ENCODE data around the gene RPL13. TPM values are rescaled to one million over a fixed set of nuclear protein-coding genes. Genes with fewer than 3 reads are reported as not detected.
A peak's percentile ranks its signal among the peaks of the same experiment; 100 is the strongest.

Gene RPL13
- total and polyA plus RNA-seq, 10 of the 15 experiments (the other 5 are each of a cell fraction or from before 2014, with no cell fraction given): 386 to 9,428 (median 2,486) TPM

DNA sequence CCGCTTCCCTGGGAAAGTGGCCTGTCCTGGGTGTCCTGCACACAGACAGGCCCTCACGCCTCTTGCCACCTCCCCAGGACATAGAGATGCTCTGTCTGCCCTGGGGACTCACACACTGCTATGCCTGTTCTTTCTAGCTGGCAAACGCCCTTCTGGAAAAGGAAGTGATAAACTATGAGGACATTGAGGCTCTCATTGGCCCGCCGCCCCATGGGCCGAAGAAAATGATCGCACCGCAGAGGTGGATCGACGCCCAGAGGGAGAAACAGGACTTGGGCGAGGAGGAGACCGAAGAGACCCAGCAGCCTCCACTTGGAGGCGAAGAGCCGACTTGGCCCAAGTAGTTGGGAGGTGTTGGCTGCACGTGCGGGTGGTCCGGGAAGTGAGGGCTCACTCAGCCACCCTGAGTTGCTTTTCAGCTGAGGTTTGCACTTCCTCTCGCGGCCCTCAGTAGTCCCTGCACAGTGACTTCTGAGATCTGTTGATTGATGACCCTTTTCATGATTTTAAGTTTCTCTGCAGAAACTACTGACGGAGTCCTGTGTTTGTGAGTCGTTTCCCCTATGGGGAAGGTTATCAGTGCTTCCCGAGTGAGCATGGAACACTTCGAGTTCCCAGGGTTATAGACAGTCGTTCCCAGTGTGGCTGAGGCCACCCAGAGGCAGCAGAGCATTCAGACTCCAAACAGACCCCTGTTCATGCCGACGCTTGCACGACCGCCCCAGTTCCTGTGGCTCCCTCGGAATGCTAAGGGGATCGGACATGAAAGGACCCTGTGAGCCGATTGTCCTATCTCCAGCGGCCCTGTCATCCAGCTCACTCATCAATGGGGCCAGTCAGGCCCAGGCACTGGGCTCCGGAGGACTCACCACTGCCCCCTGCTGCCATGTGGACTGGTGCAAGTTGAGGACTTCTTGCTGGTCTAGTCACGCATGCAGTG is 3.5 kb upstream of the RPL13 start (continued):
- no peak for TF ChIP-seq TCF3 (IDR thresholded peaks at IDR 0.05; ENCODE audit: borderline replicate concordance, insufficient read depth, low read depth, low read length)
- no peak for TF ChIP-seq TAF1 (IDR thresholded peaks at IDR 0.05; ENCODE audit: borderline replicate concordance, low read depth, low read length)
- no peak for TF ChIP-seq EZH2 (IDR thresholded peaks at IDR 0.05; ENCODE audit: borderline replicate concordance, control insufficient read depth, low read depth, low read length)
- no peak for TF ChIP-seq BCL11A (IDR thresholded peaks at IDR 0.05; ENCODE audit: low read depth, low read length)
- TF ChIP-seq, protein P1, sequence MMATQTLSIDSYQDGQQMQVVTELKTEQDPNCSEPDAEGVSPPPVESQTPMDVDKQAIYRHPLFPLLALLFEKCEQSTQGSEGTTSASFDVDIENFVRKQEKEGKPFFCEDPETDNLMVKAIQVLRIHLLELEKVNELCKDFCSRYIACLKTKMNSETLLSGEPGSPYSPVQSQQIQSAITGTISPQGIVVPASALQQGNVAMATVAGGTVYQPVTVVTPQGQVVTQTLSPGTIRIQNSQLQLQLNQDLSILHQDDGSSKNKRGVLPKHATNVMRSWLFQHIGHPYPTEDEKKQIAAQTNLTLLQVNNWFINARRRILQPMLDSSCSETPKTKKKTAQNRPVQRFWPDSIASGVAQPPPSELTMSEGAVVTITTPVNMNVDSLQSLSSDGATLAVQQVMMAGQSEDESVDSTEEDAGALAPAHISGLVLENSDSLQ (IDR thresholded peaks at IDR 0.05): peak; percentile 43; the same call in 1 of the 2 replicates
- TF ChIP-seq, protein P2, sequence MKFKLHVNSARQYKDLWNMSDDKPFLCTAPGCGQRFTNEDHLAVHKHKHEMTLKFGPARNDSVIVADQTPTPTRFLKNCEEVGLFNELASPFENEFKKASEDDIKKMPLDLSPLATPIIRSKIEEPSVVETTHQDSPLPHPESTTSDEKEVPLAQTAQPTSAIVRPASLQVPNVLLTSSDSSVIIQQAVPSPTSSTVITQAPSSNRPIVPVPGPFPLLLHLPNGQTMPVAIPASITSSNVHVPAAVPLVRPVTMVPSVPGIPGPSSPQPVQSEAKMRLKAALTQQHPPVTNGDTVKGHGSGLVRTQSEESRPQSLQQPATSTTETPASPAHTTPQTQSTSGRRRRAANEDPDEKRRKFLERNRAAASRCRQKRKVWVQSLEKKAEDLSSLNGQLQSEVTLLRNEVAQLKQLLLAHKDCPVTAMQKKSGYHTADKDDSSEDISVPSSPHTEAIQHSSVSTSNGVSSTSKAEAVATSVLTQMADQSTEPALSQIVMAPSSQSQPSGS (IDR thresholded peaks at IDR 0.05; ENCODE audit: low read length): no peak
- TF ChIP-seq HDAC2 (IDR thresholded peaks at IDR 0.05): no peak
- no peak for TF ChIP-seq CREB1 (IDR thresholded peaks at IDR 0.05; ENCODE audit: low read depth)
- TF ChIP-seq RAD21 (IDR thresholded peaks at IDR 0.05; ENCODE audit: insufficient read depth, low read depth, low read length): peak; percentile 63
- TF ChIP-seq, protein P3, sequence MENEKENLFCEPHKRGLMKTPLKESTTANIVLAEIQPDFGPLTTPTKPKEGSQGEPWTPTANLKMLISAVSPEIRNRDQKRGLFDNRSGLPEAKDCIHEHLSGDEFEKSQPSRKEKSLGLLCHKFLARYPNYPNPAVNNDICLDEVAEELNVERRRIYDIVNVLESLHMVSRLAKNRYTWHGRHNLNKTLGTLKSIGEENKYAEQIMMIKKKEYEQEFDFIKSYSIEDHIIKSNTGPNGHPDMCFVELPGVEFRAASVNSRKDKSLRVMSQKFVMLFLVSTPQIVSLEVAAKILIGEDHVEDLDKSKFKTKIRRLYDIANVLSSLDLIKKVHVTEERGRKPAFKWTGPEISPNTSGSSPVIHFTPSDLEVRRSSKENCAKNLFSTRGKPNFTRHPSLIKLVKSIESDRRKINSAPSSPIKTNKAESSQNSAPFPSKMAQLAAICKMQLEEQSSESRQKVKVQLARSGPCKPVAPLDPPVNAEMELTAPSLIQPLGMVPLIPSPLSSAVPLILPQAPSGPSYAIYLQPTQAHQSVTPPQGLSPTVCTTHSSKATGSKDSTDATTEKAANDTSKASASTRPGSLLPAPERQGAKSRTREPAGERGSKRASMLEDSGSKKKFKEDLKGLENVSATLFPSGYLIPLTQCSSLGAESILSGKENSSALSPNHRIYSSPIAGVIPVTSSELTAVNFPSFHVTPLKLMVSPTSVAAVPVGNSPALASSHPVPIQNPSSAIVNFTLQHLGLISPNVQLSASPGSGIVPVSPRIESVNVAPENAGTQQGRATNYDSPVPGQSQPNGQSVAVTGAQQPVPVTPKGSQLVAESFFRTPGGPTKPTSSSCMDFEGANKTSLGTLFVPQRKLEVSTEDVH (IDR thresholded peaks at IDR 0.05; ENCODE audit: low read depth, partially characterized antibody): no peak
- TF ChIP-seq YY1 (IDR thresholded peaks at IDR 0.05; ENCODE audit: low read depth, low read length): peak; percentile 39; the same call in 1 of the 2 replicates
- no peak for TF ChIP-seq SMAD5 (IDR thresholded peaks at IDR 0.05; ENCODE audit: low read depth)
- no peak for TF ChIP-seq KLF5 (IDR thresholded peaks at IDR 0.05; ENCODE audit: partially characterized antibody)
- TF ChIP-seq, protein P4, sequence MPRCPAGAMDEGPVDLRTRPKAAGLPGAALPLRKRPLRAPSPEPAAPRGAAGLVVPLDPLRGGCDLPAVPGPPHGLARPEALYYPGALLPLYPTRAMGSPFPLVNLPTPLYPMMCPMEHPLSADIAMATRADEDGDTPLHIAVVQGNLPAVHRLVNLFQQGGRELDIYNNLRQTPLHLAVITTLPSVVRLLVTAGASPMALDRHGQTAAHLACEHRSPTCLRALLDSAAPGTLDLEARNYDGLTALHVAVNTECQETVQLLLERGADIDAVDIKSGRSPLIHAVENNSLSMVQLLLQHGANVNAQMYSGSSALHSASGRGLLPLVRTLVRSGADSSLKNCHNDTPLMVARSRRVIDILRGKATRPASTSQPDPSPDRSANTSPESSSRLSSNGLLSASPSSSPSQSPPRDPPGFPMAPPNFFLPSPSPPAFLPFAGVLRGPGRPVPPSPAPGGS (IDR thresholded peaks at IDR 0.05; ENCODE audit: borderline replicate concordance, insufficient read depth, low read depth, low read length, poor library complexity, severe bottlenecking): no peak
- TF ChIP-seq IKZF2 (IDR thresholded peaks at IDR 0.05): no peak
- TF ChIP-seq TCF7 (IDR thresholded peaks at IDR 0.05; ENCODE audit: borderline replicate concordance): no peak
- TF ChIP-seq ETV6 (conservative IDR thresholded peaks at IDR 0.05 in 1 of 2, IDR thresholded peaks at IDR 0.05 in 1 of 2; ENCODE audit: borderline replicate concordance in 1 of 2, low read depth in 1 of 2): no peak
- no peak for TF ChIP-seq ZBED1 (IDR thresholded peaks at IDR 0.05; ENCODE audit: borderline replicate concordance)
- peak; percentile 62 for TF ChIP-seq SMC3 (IDR thresholded peaks at IDR 0.05; ENCODE audit: borderline replicate concordance, low read length)
- TF ChIP-seq POU2F2 (IDR thresholded peaks at IDR 0.05; ENCODE audit: borderline replicate concordance, low read depth, low read length): no peak
- no peak for TF ChIP-seq SIX5 (IDR thresholded peaks at IDR 0.05; ENCODE audit: low read depth, low read length, severe bottlenecking)
